Prostate gland (tissue), 2 donors: ENCODE results near the gene SUCLG2.

Source experiments
- CTCF ChIP-seq, 4 experiments: fragments of 200-600 bp in 2 of 4; fragments of 450-650 bp in 2 of 4; sonication (generic) in 2 of 4; IDR thresholded peaks; 1 replicate in 3 of 4; 2 replicates in 1 of 4; pipeline ENCODE4 v1.5.1; 2016 to 2019; ENCODE audit warnings: antibody characterized with exemption in 4 of 4, mild to moderate bottlenecking in 2 of 4, moderate library complexity in 2 of 4
- POLR2A ChIP-seq: fragments of 450-650 bp; IDR thresholded peaks from one replicate; pipeline ENCODE4 v1.6.1; 2016; ENCODE audit warnings: antibody characterized with exemption, mild to moderate bottlenecking

GRCh38 chr3:67386451-67386850 lies 268.0 kb downstream of the SUCLG2 start:
- TF ChIP-seq CTCF (IDR thresholded peaks at IDR 0.05): no peak
- no peak for TF ChIP-seq POLR2A
